GM12873 (cell line): ENCODE results near the gene PRKCH.

Source experiments
- TF ChIP-seq, protein P1 (sequence below): IDR thresholded peaks from 2 replicates; pipeline ENCODE4 v1.5.1; 2012; ENCODE audit warnings: low read depth, mild to moderate bottlenecking, moderate library complexity, low read length, control low read depth; ENCODE audit not compliant: insufficient read depth; ENCODE audit errors: missing control alignments

The PRKCH gene

DNA sequence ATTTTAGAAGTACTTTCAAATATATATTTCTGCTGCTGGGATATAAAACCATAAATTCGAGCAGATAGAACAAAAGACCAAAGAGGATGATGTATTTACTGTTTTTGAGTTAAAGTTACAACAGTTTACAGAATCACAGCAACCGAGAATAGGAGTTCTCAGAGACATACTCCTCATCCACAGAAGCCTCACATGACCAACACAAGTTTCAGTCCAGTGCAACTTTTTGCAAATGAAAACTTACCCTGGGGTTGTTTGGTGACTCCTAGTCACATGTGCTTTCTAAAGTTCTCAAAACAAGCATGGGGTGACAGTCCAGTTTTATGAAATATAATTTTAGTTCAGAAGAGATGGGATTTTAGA is 117.1 kb downstream of the PRKCH start:
- TF ChIP-seq, protein P1, sequence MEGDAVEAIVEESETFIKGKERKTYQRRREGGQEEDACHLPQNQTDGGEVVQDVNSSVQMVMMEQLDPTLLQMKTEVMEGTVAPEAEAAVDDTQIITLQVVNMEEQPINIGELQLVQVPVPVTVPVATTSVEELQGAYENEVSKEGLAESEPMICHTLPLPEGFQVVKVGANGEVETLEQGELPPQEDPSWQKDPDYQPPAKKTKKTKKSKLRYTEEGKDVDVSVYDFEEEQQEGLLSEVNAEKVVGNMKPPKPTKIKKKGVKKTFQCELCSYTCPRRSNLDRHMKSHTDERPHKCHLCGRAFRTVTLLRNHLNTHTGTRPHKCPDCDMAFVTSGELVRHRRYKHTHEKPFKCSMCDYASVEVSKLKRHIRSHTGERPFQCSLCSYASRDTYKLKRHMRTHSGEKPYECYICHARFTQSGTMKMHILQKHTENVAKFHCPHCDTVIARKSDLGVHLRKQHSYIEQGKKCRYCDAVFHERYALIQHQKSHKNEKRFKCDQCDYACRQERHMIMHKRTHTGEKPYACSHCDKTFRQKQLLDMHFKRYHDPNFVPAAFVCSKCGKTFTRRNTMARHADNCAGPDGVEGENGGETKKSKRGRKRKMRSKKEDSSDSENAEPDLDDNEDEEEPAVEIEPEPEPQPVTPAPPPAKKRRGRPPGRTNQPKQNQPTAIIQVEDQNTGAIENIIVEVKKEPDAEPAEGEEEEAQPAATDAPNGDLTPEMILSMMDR, result no peak

DNA sequence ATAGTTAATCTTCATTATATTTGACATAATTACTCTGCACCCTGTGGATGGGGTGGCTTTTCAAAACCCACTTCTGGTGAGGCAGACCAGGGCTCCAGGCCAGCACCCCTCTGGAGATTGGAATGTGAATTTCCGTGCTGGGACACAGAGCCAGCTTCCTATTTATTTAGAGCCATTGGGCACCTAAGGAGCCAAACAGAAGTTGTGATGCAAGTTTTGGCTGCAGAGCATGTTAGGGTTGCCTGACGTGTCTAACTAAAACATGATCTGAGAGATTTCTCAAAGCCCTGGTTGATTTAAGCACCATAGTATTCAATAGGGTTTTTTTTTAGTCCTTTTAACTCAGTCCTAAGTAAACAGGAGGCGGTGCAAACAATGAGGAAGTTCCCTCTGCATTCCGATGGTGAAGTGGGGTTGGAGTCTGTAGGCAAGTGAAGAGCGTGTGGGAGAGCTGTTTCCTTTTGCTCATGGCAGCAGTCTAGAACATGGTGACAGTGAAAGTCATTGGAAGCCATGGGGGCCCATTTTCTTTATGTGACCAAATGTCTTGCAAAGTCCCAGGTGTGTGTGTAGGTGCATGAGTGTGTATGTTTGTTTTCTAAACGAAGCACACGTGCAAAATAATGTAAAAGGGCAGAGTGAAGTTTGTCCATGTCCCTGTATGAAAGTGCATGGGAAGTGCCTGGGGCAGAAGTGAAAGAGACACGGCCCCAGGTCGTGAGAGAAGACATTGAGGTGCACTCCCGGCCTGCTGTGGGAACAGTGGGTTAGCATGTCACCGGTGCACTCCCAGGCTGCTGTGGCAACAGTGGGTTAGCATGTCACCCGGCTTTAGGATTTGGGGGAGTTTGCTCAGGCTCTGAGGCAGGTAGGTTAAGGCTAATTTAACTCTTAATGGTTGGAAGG is 117.7 kb downstream of the PRKCH start:
- TF ChIP-seq, protein P1, result no peak

- TF ChIP-seq, protein P1, result no peak
Measured at GRCh38 chr14:61439779-61440418, 118.5 kb downstream of the PRKCH start.

DNA sequence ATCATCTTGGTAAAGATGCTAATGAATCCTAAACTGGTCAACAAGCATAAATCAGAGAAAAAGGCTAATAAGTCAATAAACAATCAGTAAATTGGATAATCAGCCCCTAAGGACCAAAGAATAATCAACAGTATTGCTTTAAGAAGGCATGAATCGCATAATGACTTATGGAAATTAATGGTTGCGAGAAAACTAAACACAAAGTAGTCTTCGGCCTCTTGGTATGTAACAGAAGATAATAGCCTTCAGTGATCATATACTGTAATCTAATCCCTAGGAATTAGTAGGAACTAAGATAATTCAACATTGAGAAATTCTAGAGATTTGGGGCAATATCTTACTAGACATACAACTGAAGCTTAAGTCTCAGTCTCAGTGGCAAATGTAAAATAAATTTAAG is 122.1 kb downstream of the PRKCH start:
- TF ChIP-seq, protein P1, result no peak

DNA sequence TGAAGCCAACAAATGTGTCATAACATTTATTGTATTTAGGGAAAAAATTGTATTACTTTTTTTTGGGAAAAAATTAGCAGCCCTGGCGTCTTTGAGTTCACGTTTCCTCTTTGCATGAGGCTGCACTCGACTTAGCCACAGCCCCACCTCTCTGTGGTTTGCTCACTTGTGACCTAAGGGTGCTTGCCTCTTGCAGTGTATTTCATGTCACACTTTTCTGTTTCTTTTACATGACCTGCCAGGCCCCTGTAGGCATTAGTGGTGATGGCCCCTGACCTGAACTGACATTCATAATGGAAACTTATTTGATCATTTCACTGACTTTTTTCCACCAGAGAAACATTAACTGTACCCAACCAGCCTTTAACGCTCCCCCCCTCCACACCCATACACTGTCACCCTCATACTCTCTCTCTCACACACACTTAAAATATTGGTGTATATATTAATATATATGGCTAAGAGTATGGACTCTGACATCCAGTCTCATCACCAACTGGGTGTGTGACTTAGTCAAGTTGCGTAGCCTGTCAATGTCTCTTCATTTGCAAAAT is 122.9 kb downstream of the PRKCH start:
- TF ChIP-seq, protein P1, result no peak

DNA sequence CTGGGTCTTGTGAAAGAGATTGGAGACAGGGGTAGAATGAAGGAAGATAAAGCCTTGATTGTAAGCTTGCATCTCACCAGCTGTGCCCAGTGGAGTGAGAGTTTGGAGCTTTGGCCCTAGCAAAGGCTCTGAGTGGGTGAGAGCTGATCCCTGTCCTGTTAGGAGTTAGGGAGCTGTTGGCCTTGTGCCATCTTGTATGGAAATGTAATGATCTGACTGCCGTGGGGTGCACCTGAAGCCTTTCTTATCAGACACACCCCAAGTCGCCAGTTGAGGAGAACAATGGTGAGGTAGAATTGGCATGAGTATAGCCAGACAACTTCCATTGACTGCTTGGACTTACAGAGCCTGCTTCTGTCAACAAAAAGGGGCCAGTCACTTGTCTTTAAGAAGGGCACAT is 130.1 kb downstream of the PRKCH start:
- TF ChIP-seq, protein P1, result no peak

DNA sequence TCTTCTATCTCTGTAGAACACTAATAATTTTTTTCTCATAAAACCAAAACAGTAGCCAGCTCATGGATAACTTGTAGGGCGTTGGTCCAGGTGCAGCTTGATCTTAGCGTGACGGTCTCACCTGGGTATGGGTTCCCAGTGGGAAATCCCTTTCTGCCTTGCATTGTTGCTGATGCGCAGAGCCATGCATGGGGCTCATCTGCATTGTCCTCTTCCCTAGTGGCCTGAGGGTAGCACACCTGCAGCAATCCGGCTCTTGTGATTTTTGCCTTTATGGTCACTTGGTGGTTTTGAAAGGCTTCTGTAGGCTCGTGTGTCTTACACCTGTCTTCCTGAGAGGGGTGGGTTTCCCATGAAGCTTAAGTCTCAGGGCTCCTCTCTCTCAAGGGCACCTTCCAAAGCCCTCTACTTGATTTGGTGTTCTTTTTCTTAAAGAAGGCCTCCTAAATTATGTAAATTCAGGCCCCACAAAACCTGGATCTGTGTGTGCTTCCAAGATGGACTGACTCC is 130.6 kb downstream of the PRKCH start:
- TF ChIP-seq, protein P1, result no peak
